ENCODE data around the gene TRERF1.

Gene TRERF1

GRCh38 chr6:42345696-42346416 is 105.9 kb downstream of the TRERF1 start:
- Histone ChIP-seq H3K4me1 (no peaks in the 10 kb centered on the region), H3K36me3 (no peaks in the 10 kb centered on the region), H3K9me3 (no peaks in the 10 kb centered on the region), H3K27me3 (no peaks in the 10 kb centered on the region), H3K27ac (no peak overlapping the region), H3K4me3 (no peak overlapping the region)
- no peak for TF ChIP-seq CTCF (IDR thresholded peaks at IDR 0.05)
- intact Hi-C loops (cut with DNase I; ENCODE audit: low total_unique reads), result no loop called here
- no peak for DNase-seq

GRCh38 chr6:42344756-42345155 is 107.0 kb downstream of the TRERF1 start:
- DNase-seq, result no peak
- H3K27me3 ChIP-seq, result no peaks in the 10 kb centered on the region
- TF ChIP-seq CTCF (IDR thresholded peaks at IDR 0.05), result no peak
- H3K36me3 ChIP-seq, result no peaks in the 10 kb centered on the region
- no peaks in the 10 kb centered on the region for H3K9me3 ChIP-seq
- no peaks in the 10 kb centered on the region for H3K4me1 ChIP-seq
- no peak overlapping the region for H3K27ac ChIP-seq
- no peak overlapping the region for H3K4me3 ChIP-seq
- intact Hi-C loops (cut with DNase I; ENCODE audit: low total_unique reads), result no loop called here

- Histone ChIP-seq H3K27ac (no peak overlapping the region), H3K36me3 (no peaks in the 10 kb centered on the region), H3K4me3 (no peak overlapping the region), H3K9me3 (no peaks in the 10 kb centered on the region), H3K4me1 (peaks cover 0 to 11% (median 3%) of the 10 kb centered on the region in 4 donors), H3K27me3 (no peaks in the 10 kb centered on the region)
- TF ChIP-seq CTCF (IDR thresholded peaks at IDR 0.05), result no peak
- intact Hi-C loops (cut with DNase I; ENCODE audit: low total_unique reads), result no loop called here
- no peak for DNase-seq
Measured at GRCh38 chr6:42341771-42342553, 109.8 kb downstream of the TRERF1 start.

- Histone ChIP-seq H3K27me3 (no peaks in the 10 kb centered on the region), H3K4me3 (no peak overlapping the region), H3K9me3 (no peaks in the 10 kb centered on the region), H3K36me3 (no peaks in the 10 kb centered on the region), H3K27ac (no peak overlapping the region), H3K4me1 (peaks cover 0 to 11% (median 3%) of the 10 kb centered on the region in 4 donors)
- no peak for DNase-seq
- no peak for TF ChIP-seq CTCF (IDR thresholded peaks at IDR 0.05)
- intact Hi-C loops (cut with DNase I; ENCODE audit: low total_unique reads), result no loop called here
Measured at GRCh38 chr6:42341221-42341620, 110.5 kb downstream of the TRERF1 start.

GRCh38 chr6:42340511-42340910 is 111.2 kb downstream of the TRERF1 start:
- H3K36me3 ChIP-seq, result no peaks in the 10 kb centered on the region
- no peak overlapping the region for H3K4me3 ChIP-seq
- H3K27me3 ChIP-seq, result no peaks in the 10 kb centered on the region
- TF ChIP-seq CTCF (IDR thresholded peaks at IDR 0.05), result no peak
- no peak overlapping the region for H3K27ac ChIP-seq
- no peaks in the 10 kb centered on the region for H3K9me3 ChIP-seq
- peaks cover 0 to 11% (median 3%) of the 10 kb centered on the region in 4 donors for H3K4me1 ChIP-seq
- DNase-seq, result no peak
- intact Hi-C loops (cut with DNase I; ENCODE audit: low total_unique reads), result no loop called here

All from tibial artery (tissue), 4 donors.